ENCODE measurements around the gene RPGRIP1L.

RPGRIP1L gene

GRCh38 chr16:53626161-53626560 lies 77.5 kb downstream of the RPGRIP1L start:
- TF ChIP-seq CTCF (IDR thresholded peaks at IDR 0.05; ENCODE audit: insufficient read depth, low read length) (no peak), GABPA (IDR thresholded peaks at IDR 0.05; ENCODE audit: low read depth) (no peak), SPI1 (IDR thresholded peaks at IDR 0.05; ENCODE audit: borderline replicate concordance, low read depth) (no peak), REST (IDR thresholded peaks at IDR 0.05; ENCODE audit: insufficient replicate concordance, low read depth) (no peak), POLR2AphosphoS5 (IDR thresholded peaks at IDR 0.05; ENCODE audit: low read depth) (no peak)
- no peak overlapping the region for H3K4me3 ChIP-seq (replicated peaks; ENCODE audit: insufficient read depth, low read length)
- H3K27me3 ChIP-seq (ENCODE audit: insufficient read depth, poor library complexity, severe bottlenecking): no peaks in the 10 kb centered on the region
- DNase-seq (ENCODE audit: low read depth in 1 of 2, low spot score in 1 of 2): no peak
- H3K27ac ChIP-seq (replicated peaks): no peak overlapping the region

GRCh38 chr16:53625221-53625620 lies 78.4 kb downstream of the RPGRIP1L start:
- H3K27ac ChIP-seq (replicated peaks): no peak overlapping the region
- no peak overlapping the region for H3K4me3 ChIP-seq (replicated peaks; ENCODE audit: insufficient read depth, low read length)
- TF ChIP-seq CTCF (IDR thresholded peaks at IDR 0.05; ENCODE audit: insufficient read depth, low read length) (no peak), SPI1 (IDR thresholded peaks at IDR 0.05; ENCODE audit: borderline replicate concordance, low read depth) (no peak), POLR2AphosphoS5 (IDR thresholded peaks at IDR 0.05; ENCODE audit: low read depth) (no peak), REST (IDR thresholded peaks at IDR 0.05; ENCODE audit: insufficient replicate concordance, low read depth) (no peak), GABPA (IDR thresholded peaks at IDR 0.05; ENCODE audit: low read depth) (no peak)
- no peak for DNase-seq (ENCODE audit: low read depth in 1 of 2, low spot score in 1 of 2)
- no peaks in the 10 kb centered on the region for H3K27me3 ChIP-seq (ENCODE audit: insufficient read depth, poor library complexity, severe bottlenecking)

- DNase-seq (ENCODE audit: low read depth in 1 of 2, low spot score in 1 of 2): no peak
- Histone ChIP-seq H3K4me3 (replicated peaks; ENCODE audit: insufficient read depth, low read length) (no peak overlapping the region), H3K27ac (replicated peaks) (no peak overlapping the region), H3K27me3 (ENCODE audit: insufficient read depth, poor library complexity, severe bottlenecking) (no peaks in the 10 kb centered on the region)
- TF ChIP-seq SPI1 (IDR thresholded peaks at IDR 0.05; ENCODE audit: borderline replicate concordance, low read depth) (no peak), GABPA (IDR thresholded peaks at IDR 0.05; ENCODE audit: low read depth) (no peak), REST (IDR thresholded peaks at IDR 0.05; ENCODE audit: insufficient replicate concordance, low read depth) (no peak), POLR2AphosphoS5 (IDR thresholded peaks at IDR 0.05; ENCODE audit: low read depth) (no peak), CTCF (IDR thresholded peaks at IDR 0.05; ENCODE audit: insufficient read depth, low read length) (no peak)
Measured at GRCh38 chr16:53622315-53622714, 81.3 kb downstream of the RPGRIP1L start.
